Ureter (tissue), 1 donor: Measurements from ENCODE around the gene TMEM131. TPM values are rescaled to one million over a fixed set of nuclear protein-coding genes. Genes with fewer than 3 reads are reported as not detected.
"Not testable (repeated sequence)": the region's sequence is repeated elsewhere in the genome, so short reads cannot be mapped to it uniquely, and the experiment has no call there.

ENCODE experiments used
- DNase-seq: peaks from one replicate; pipeline ENCODE4 v3.0.0-alpha.2; 2020; ENCODE audit warnings: low spot score
- total RNA-seq: library from RNA; stranded (reverse); gene quantifications from one replicate; pipeline ENCODE4 v1.2.4, GENCODE V29; 2023
- donor health status: DM: yes; HTN: yes; CAD: no.

TMEM131 gene
- total RNA-seq, 1 donor from 2014 or later: 67.7 TPM

- DNase-seq: no peak
Measured at GRCh38 chr2:97723156-97724072, 272.3 kb downstream of the TMEM131 start.

- no peak for DNase-seq
Measured at GRCh38 chr2:97722227-97722626, 273.5 kb downstream of the TMEM131 start.

- no peak for DNase-seq
Measured at GRCh38 chr2:97720746-97721145, 275.0 kb downstream of the TMEM131 start.

DNA sequence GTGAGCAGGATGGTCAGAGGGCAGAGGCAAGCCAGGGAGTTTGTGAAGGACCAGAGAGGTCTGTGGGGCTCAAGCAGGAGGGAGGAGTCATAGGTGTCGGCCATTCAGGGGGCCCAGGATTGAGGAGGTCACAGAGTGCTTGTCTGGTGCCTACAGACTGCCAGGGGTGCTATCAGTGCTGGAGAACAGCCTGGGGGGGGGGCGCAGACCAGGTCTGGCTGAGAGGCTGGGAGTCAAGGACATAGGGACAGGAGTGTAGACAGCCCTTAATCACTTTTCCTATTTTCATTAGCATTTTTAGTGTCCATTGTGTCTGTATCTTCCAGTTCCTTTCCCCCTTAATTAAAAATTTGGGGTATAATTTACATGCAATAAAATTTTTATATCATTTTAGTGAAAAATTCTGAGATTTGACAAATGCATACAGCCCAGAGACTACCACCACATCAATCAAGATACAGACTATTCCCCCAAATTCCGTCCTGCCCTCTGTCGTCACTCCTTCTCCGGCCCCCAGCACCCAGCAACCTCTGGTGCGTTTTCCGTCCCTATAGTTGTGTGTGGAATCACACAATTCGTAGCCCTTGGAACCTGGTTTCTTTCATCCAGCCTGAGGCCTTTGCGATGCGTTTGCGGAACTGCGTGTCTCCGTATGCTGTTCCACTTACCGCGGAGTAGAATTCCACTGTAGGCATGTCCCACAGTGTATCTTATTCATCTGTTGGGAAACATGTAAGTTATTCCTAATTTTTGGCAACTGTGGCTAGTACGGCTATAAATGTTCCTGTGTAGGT lies 276.2 kb downstream of the TMEM131 start:
- DNase-seq: no peak

GRCh38 chr2:97718942-97719341 lies 276.8 kb downstream of the TMEM131 start:
- DNase-seq: no peak

GRCh38 chr2:97718051-97718882 lies 277.5 kb downstream of the TMEM131 start:
- DNase-seq: no peak

GRCh38 chr2:97717613-97717995 lies 278.1 kb downstream of the TMEM131 start:
- DNase-seq: no peak

GRCh38 chr2:97716695-97717612 lies 278.8 kb downstream of the TMEM131 start:
- DNase-seq: no peak

DNA sequence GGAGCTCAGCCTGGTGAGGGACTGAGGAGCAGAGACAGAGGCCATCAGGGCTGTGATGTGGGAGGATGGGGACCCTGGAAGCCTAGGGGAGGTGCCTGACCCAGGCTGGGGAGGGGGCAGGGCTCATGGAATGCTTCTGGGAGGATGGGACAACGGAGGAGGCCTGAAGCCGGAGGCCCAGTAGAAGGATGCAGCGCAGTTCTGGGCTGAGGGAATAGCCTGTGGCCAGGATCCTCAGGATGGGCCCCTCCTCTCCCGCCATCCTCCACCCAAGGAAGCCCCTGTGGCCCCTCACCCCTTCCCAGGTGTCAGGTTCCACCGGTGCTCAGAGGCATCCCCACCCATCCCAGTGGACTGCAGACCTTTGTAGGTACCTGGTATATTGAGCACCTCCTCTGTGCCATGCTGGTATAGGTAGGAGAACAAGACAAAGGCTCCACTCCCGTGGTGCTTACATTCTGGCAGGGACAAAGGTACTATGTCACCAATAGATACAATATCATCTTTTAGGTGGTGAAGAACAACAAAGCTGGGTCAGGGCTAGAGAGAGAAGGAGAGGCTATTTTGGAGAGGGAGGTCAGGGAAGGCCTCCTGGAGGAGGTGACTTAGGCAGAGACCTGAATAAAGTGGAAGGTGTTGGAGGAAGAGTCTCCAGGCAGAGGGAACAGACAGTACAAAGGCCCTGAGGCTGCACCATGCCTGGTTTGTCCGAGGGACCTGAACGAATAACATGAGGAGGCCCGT lies 279.6 kb downstream of the TMEM131 start:
- no peak for DNase-seq

DNA sequence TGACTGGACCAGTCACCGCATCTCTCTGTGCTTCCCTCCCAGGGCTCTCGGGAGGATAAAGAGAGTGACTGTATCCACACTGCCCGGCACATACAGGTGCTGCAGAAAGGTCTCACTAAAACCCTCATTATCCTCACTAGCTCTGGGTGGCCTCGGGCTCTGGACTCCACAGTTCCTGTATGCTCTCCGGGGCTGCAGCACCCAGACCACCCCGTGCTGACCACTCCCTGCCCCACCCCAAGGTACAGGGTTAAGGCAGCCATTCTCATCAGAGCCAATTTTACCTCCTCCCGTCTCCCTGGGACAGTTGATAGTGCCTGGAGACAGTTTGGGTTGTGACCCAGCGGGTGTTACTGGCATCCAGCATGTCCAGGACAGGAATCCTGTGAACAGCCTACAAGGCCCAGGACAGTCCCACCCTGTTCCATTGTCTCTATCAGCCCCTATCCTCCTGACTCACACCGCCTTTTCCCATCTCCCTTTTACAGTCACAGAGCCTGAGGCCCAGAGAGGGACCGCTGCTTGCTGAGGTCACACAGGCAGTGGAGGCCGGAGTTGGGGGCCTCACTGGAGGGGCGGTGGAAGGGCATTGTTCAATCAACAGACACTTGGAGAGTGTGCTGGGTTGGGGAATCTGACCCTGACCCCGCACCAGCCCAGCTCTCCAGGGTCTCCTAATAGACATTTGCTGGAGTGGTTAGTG lies 280.6 kb downstream of the TMEM131 start:
- DNase-seq: no peak

DNA sequence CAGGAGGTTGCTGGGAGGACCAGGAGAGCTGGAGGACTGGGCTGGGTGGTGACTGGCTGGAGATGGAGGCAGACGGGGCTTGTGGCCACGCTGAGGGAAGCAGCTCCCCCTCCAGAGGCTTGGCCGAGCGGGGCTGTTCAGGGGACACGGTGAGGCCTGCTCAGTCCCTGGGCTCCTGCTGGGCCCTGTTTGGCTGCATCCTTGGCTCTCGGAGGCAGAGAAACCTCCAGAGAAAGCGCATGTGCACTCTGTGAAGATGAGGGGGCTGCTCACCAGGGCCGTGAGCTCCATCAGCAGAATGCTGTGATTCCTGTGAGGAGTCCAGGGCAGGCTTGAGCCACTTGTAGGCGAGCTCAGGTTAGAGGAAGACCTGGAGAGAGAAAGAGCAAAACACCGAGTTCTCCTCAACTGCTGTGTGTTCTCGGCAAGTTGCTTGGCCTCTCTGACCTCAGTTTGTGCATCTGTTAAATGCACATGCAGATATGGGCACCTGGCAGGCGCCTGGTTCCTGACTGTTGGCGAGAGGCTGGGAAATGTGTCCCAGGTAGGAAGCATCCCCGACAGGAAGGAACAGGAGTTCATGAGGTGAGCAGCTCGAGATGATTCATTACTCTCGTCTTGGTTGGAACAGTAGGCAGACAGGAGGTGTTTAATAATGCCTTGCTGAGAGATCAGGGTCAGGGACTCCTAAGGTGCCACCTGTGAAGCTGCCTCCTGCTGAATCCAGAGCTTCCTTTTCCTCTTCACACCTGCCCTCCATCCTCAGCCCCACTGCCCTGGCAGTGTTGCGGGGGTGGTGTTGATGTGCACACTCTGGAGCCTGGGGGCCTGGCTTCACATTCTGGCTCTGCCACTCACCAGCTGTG lies 281.4 kb downstream of the TMEM131 start:
- DNase-seq: no peak

DNA sequence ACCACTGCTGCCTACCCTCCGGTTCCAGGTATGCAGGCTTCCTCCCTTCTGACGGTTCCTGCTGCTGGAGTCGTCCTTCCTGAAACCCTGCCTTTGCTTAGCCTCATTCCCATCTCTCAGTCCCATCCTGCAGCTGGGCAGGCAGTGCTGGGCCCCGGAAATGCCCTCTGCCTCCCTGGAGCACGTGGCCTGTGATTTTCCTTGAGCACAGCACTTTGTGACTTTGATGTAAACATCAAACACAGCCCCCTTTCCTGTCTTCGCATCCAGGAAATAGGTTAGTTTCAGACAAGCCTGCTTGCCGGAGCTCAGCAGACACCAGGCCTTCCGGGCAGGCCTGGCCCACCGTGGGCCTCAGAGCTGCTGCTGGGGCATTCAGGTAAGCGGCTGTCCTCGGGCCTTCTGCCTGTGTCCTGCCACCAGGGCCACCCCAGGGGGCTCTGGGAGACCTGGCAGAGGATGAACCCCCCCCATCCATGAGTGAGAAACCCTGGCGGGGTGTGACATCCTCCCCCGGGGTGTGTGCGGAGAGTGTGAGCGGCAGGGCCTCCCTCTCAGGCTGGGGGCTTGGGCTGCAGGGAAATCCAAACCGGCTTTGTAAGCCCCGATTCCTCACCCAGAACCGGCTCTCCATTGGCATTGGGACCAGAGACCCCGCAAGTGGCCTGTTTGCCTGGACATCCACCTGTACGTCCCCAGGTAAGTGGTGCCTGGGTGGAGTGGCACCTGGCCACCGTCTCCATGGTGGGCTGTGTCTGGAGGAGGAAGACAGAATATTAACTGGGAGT lies 282.3 kb downstream of the TMEM131 start, which contains the start of gene ZAP70:
ZAP70 (plus strand) TSS at position 281 of the 788 bp plus-strand sequence. CDS start 10,461 bp downstream, outside the sequence.
- DNase-seq: no peak

- DNase-seq: no peak
Measured at GRCh38 chr2:97712693-97713295, 283.0 kb downstream of the TMEM131 start.

GRCh38 chr2:97712175-97712574 lies 283.6 kb downstream of the TMEM131 start:
- not testable (repeated sequence) for DNase-seq

DNA sequence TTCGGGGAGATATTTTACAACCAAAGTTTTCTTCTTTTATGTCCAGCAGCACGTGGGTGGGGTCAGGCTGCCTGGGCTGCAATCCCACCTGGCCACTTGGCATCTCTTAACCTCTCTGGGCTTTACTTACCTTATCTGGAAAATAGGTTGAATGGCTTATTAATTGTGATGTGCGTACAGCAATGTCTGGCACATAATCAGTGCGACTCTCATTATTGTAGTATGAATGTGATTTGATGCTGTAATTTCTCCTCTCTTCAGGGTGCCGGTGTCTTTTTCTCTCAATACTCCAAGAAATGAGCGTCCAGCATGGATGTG lies 284.4 kb downstream of the TMEM131 start:
- no peak for DNase-seq

DNA sequence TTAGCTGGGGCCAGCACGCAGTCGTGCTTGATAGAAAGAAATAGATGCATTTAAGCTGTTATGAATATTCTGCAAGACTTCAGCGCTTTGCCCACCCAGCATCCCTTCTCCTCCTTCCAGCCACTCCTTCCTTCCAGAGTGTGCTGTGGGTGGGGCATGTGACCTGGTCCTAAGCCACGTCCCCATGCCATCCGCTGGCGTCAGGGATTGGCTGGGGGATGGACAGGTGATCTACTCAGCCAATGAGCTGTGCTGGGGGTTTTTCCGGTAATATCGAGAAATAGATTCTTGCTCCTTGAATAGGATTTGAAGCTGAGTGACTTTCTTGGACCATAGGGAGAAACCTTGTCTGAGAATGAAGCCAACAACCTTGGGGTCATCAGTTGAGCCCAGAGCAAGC lies 287.1 kb downstream of the TMEM131 start:
- no peak for DNase-seq

GRCh38 chr2:97708048-97708380 lies 287.7 kb downstream of the TMEM131 start:
- no peak for DNase-seq
